Right lobe of liver (tissue), 6 donors: ENCODE results near the gene MBNL3. TPM values are rescaled to one million over a fixed set of nuclear protein-coding genes. Genes with fewer than 3 reads are reported as not detected.
A peak's percentile ranks its signal among the peaks of the same experiment; 100 is the strongest.

Source experiments
- ATAC-seq, 4 donors: fragments of 200-7000 bp; cut with Tn5 transposase; one replicate each; pipeline ENCODE4 v1.9.1; 2020; ENCODE audit warnings: mild to moderate bottlenecking in 4 of 4, moderate library complexity in 4 of 4
- DNase-seq, 3 donors: peaks; one replicate each; pipeline ENCODE4 v3.0.0-alpha.2; 2020
- H3K27ac ChIP-seq, 3 donors: fragments of 200-600 bp; one replicate each; pipeline ENCODE4 v1.8.0; 2022
- H3K27me3 ChIP-seq, 2 donors: fragments of 200-600 bp; one replicate each; pipeline ENCODE4 v1.8.0; 2022
- H3K36me3 ChIP-seq, 4 donors: fragments of 200-600 bp; sonication (generic) in 1 of 4; one replicate each; pipeline versions ENCODE4 v1.5.1 to v1.8.0; 2017 to 2022; ENCODE audit warnings: control low read depth in 1 of 4
- H3K4me1 ChIP-seq, 4 donors: fragments of 200-600 bp; sonication (generic) in 1 of 4; one replicate each; pipeline versions ENCODE4 v1.5.1 to v1.8.0; 2017 to 2022; ENCODE audit warnings: control low read depth in 1 of 4
- H3K4me3 ChIP-seq, 3 donors: fragments of 200-600 bp; one replicate each; pipeline ENCODE4 v1.8.0; 2022
- H3K9me3 ChIP-seq, 4 donors: fragments of 200-600 bp; sonication (generic) in 1 of 4; one replicate each; pipeline versions ENCODE4 v1.5.1 to v1.8.0; 2017 to 2022; ENCODE audit warnings: control low read depth in 1 of 4
- POLR2A ChIP-seq: fragments of 450-650 bp; IDR thresholded peaks from one replicate; pipeline ENCODE4 v1.6.1; 2017; ENCODE audit warnings: antibody characterized with exemption, mild to moderate bottlenecking
- WGBS: methylation state at CpG from one replicate; pipeline ENCODE4 v1.1.6; 2018; ENCODE audit warnings: low coverage, low lambda C conversion rate; ENCODE audit not compliant: insufficient coverage; ENCODE audit errors: missing lambda C conversion rate; 5-methylcytosine and 5-hydroxymethylcytosine counted together
- intact Hi-C, 2 donors: fragments of 100-400 bp; cut with DNase I; formaldehyde crosslinking; loops; one replicate each; pipeline versions ENCODE4 v1.11.2 to v1.14.1; 2022
- total RNA-seq, 6 experiments: library from RNA; depleted of rRNA in 2 of 6; stranded (reverse); fragments of >200 nt in 2 of 6; fragmentation: NEBNext Ultra II Directional in 3 of 6; extraction: Animal tissue kit (Norgen Biotek cat#: 25700) in 3 of 6; gene quantifications; one replicate each; pipeline versions ENCODE4 v1.1.0 to v1.2.4, GENCODE V29; 2016 to 2023
- TF ChIP-seq, protein P1 (sequence below), 4 donors: fragments of 200-600 bp in 3 of 4; fragments of 450-650 bp in 1 of 4; IDR thresholded peaks; one replicate each; pipeline versions ENCODE4 v1.5.1 to v1.8.0; 2016 to 2022; ENCODE audit warnings: antibody characterized with exemption in 4 of 4, mild to moderate bottlenecking in 2 of 4
- donor health status: DM: no; HTN: yes; CAD: no.
- donor health status: DM: no; HTN: no; CAD: no.
- donor health status: DM: no; HTN: no; CAD: no.
- donor health status: DM: no; HTN: yes; CAD: no.
- donor health status: DM: no; HTN: yes; CAD: no.

The MBNL3 gene
- total RNA-seq, 6 experiments from 2014 or later = 53.3 to 164 (median 84.6) TPM

DNA sequence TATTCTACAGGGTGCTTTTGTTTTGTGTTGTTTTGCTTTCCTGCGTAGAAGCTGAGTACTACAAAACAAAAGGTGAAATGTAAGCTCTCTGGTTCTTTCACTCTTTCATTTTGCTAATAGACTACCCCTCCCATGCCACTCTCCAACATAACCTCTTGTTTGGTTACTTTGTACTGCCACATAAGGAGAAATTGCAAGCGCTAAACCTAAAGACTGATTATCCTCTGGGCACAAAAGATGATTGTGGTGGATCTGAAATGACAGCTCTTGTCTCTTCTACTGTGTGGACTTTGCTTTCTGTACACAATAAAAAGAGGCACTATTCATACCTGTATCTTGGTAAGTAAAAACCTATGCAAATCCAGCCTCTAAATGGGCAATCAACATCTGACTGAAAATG lies 5.3 kb downstream of the MBNL3 start:
- Histone ChIP-seq H3K4me3 (no peak overlapping the region), H3K36me3 (no peaks in the 10 kb centered on the region), H3K9me3 (no peaks in the 10 kb centered on the region), H3K27me3 (no peaks in the 10 kb centered on the region), H3K4me1 (peaks cover 0 to 40% (median 6%) of the 10 kb centered on the region in 4 donors), H3K27ac (peak overlapping the region in 1 of 3 donors; percentile 19)
- ATAC-seq = peak in 3 of 4 donors; percentile 23 to 40 (median 24)
- intact Hi-C loops = no loop called here
- 31% methylated on average over 2 of the region's 2 CpGs for WGBS
- TF ChIP-seq, protein P1, sequence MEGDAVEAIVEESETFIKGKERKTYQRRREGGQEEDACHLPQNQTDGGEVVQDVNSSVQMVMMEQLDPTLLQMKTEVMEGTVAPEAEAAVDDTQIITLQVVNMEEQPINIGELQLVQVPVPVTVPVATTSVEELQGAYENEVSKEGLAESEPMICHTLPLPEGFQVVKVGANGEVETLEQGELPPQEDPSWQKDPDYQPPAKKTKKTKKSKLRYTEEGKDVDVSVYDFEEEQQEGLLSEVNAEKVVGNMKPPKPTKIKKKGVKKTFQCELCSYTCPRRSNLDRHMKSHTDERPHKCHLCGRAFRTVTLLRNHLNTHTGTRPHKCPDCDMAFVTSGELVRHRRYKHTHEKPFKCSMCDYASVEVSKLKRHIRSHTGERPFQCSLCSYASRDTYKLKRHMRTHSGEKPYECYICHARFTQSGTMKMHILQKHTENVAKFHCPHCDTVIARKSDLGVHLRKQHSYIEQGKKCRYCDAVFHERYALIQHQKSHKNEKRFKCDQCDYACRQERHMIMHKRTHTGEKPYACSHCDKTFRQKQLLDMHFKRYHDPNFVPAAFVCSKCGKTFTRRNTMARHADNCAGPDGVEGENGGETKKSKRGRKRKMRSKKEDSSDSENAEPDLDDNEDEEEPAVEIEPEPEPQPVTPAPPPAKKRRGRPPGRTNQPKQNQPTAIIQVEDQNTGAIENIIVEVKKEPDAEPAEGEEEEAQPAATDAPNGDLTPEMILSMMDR (IDR thresholded peaks at IDR 0.05) = no peak
- TF ChIP-seq POLR2A = no peak
- DNase-seq = no peak

DNA sequence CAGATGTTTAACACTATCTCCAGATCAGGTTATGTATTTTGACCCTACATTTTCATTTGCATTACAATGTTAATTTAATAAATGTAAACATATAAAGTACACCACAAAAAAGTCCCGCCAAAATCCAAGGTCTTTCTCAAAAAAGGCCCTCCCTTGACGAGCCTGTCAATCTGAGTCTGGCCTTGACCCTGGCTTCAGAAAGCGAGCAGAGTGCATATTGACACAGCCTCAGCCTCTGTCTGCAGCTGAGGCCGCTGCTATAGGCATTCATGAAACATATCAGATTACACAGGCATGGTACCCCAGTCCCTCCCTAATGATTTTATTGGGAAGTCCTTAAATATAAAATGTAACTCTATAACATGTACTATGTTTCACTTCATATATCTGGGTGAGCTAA lies 6.2 kb downstream of the MBNL3 start:
- DNase-seq (peak; percentile 32 to 63 (median 50)), ATAC-seq (peak; percentile 60 to 78 (median 70))
- no peaks in the 10 kb centered on the region for H3K27me3 ChIP-seq
- H3K36me3 ChIP-seq = no peaks in the 10 kb centered on the region
- H3K27ac ChIP-seq = peak overlapping the region in 1 of 3 donors; percentile 19
- intact Hi-C loops = no loop called here
- no peak overlapping the region for H3K4me3 ChIP-seq
- WGBS = 17% methylated on average over 4 of the region's 4 CpGs
- peaks cover 0 to 40% (median 6%) of the 10 kb centered on the region in 4 donors for H3K4me1 ChIP-seq
- H3K9me3 ChIP-seq = no peaks in the 10 kb centered on the region
- TF ChIP-seq, protein P1 (IDR thresholded peaks at IDR 0.05) = no peak
- no peak for TF ChIP-seq POLR2A

DNA sequence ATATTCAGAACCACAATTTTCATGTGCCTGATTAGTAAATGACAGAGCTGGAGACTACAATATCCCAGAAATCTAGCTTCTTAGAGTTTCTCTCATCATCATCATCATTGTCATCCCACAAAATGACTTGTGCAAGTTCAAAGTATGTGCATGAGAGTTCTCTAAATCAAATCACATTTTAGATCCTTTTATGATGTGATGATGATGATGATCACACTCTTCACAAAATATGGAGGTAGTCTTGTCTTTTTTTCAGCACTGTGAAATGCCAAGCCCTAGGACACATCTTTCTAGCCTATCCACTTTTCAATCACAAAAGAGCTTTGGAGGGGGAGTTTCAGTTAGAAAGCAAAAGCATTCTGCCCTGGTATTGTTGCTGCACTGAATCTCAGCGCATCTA lies 7.4 kb downstream of the MBNL3 start:
- H3K4me1 ChIP-seq = peaks cover 0 to 35% (median 6%) of the 10 kb centered on the region in 4 donors
- H3K4me3 ChIP-seq = no peak overlapping the region
- DNase-seq (no peak), ATAC-seq (no peak)
- H3K36me3 ChIP-seq = no peaks in the 10 kb centered on the region
- H3K27ac ChIP-seq = peak overlapping the region in 2 of 3 donors; percentile 44 to 53
- intact Hi-C loops = no loop called here
- H3K27me3 ChIP-seq = no peaks in the 10 kb centered on the region
- WGBS = 43% methylated on average over 1 of the region's 1 CpG
- TF ChIP-seq POLR2A = no peak
- TF ChIP-seq, protein P1 (IDR thresholded peaks at IDR 0.05) = no peak
- H3K9me3 ChIP-seq = no peaks in the 10 kb centered on the region

DNA sequence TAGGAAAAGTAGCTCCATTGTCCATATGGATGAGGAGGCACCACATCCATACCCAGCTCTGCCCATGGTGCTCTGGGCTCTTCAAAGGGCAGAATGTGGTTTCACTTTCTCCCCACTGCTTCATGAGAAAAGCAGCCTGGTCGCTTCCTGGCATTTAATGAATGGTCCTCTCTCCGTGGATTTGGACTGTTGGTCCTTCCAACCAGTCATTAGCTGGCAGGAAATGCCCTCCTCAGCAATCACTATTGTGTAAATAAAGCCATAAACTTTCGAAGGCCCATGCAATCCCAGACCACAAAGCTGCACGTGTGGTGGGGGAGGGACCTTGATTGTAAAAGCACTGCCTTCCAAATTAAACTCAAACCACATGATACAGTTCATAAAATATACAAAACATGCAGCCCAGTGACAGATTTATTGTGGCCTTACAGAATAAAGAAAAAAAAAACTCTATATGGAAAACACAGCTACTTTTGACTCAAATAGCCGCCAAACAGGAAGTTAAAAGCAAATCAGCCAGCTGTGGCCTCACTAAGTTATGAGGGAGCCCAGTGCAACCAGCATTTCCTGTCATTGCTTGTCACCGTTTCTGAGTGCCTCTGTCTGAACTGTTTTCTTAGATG lies 8.1 kb downstream of the MBNL3 start:
- 11% methylated on average over 4 of the region's 6 CpGs for WGBS
- TF ChIP-seq POLR2A = peak; percentile 46
- TF ChIP-seq, protein P1 (IDR thresholded peaks at IDR 0.05) = no peak
- H3K27me3 ChIP-seq = no peaks in the 10 kb centered on the region
- peak overlapping the region; percentile 32 to 53 (median 44) for H3K27ac ChIP-seq
- intact Hi-C loops = no loop called here
- H3K4me1 ChIP-seq = peaks cover 0 to 35% (median 6%) of the 10 kb centered on the region in 4 donors
- peak overlapping the region; percentile 2 to 32 (median 14) for H3K4me3 ChIP-seq
- DNase-seq (peak; percentile 29 to 73 (median 72)), ATAC-seq (peak; percentile 86 to 90 (median 88))
- no peaks in the 10 kb centered on the region for H3K36me3 ChIP-seq
- no peaks in the 10 kb centered on the region for H3K9me3 ChIP-seq
